HepG2 (cell line): ENCODE measurements around the gene PTPRH. TPM values are rescaled to one million over a fixed set of nuclear protein-coding genes. Genes with fewer than 3 reads are reported as not detected.

Experiments used
- ARHGAP35 ChIP-seq: sonication (generic); formaldehyde crosslinking; IDR thresholded peaks from 2 replicates; pipeline ENCODE4 v1.9.0; 2022; ENCODE audit warnings: mild to moderate bottlenecking, inconsistent platforms, moderate library complexity, missing genetic modification reagents, borderline replicate concordance
- ETV6 ChIP-seq: sonication (generic); formaldehyde crosslinking; conservative IDR thresholded peaks from 2 replicates; pipeline ENCODE4 v1.4.0; 2020; ENCODE audit warnings: missing genetic modification reagents
- FLYWCH1 ChIP-seq: sonication (generic); formaldehyde crosslinking; IDR thresholded peaks from 2 replicates; pipeline ENCODE4 v1.8.1; 2023; ENCODE audit warnings: mild to moderate bottlenecking, missing genetic modification reagents
- GABPB1 ChIP-seq: IDR thresholded peaks from 2 replicates; pipeline ENCODE4 v1.6.1; 2016; ENCODE audit warnings: mild to moderate bottlenecking, missing genetic modification reagents, moderate library complexity, missing compliant biosample characterization
- NFYB ChIP-seq: sonication (generic); formaldehyde crosslinking; IDR thresholded peaks from 2 replicates; pipeline ENCODE4 v1.4.0; 2020; ENCODE audit warnings: missing genetic modification reagents
- PREB ChIP-seq: sonication (generic); formaldehyde crosslinking; IDR thresholded peaks from 2 replicates; pipeline ENCODE4 v1.4.0; 2020; ENCODE audit warnings: missing genetic modification reagents
- REL ChIP-seq: sonication (generic); formaldehyde crosslinking; conservative IDR thresholded peaks from 2 replicates; pipeline ENCODE4 v1.8.0; 2022; ENCODE audit warnings: mild to moderate bottlenecking, missing genetic modification reagents, moderate library complexity
- REPIN1 ChIP-seq: sonication (generic); formaldehyde crosslinking; IDR thresholded peaks from 2 replicates; pipeline ENCODE4 v1.8.0; 2022; ENCODE audit warnings: missing genetic modification reagents, low read depth, mild to moderate bottlenecking, borderline replicate concordance
- RNF2 ChIP-seq: fragments of 450-650 bp; conservative IDR thresholded peaks from 2 replicates; pipeline ENCODE4 v1.6.1; 2016; ENCODE audit warnings: low read depth
- SP5 ChIP-seq: IDR thresholded peaks from 2 replicates; pipeline ENCODE4 v1.6.1; 2016; ENCODE audit warnings: low read depth, borderline replicate concordance
- ZFP82 ChIP-seq: sonication (generic); formaldehyde crosslinking; IDR thresholded peaks from 2 replicates; pipeline ENCODE4 v1.5.1; 2020; ENCODE audit warnings: mild to moderate bottlenecking, missing genetic modification reagents, borderline replicate concordance
- ZNF512 ChIP-seq: sonication (generic); formaldehyde crosslinking; IDR thresholded peaks from 2 replicates; pipeline ENCODE4 v1.4.0; 2020; ENCODE audit warnings: mild to moderate bottlenecking, missing genetic modification reagents
- ZNF672 ChIP-seq: sonication (generic); formaldehyde crosslinking; IDR thresholded peaks from 2 replicates; pipeline ENCODE4 v1.8.1; 2022; ENCODE audit warnings: missing genetic modification reagents
- ZNF724P ChIP-seq: sonication (generic); formaldehyde crosslinking; IDR thresholded peaks from 2 replicates; pipeline ENCODE4 v1.8.0; 2022; ENCODE audit warnings: missing genetic modification reagents, borderline replicate concordance
- polyA plus RNA-seq, 8 experiments: library from polyadenylated mRNA; depleted of rRNA in 3 of 8; stranded (reverse) in 7 of 8; unstranded in 1 of 8; fragments of >200 nt; fragmentation: Illumina TruSeq in 4 of 8; extraction: Trizol in 4 of 8; gene quantifications; 2 replicates each; pipeline versions ENCODE4 v1.2.1 to v1.2.3, GENCODE V29; 2011 to 2016; ENCODE audit warnings: low read depth in 4 of 8, missing spikeins in 1 of 8, mixed read lengths in 1 of 8; ENCODE audit not compliant: insufficient read depth in 1 of 8
- total RNA-seq, 5 experiments: library from RNA; depleted of rRNA; stranded (reverse); fragments of >200 nt; fragmentation: Illumina TruSeq; extraction: Trizol; gene quantifications; 2 replicates each; pipeline ENCODE4 v1.2.3, GENCODE V29; 2016; ENCODE audit warnings: low read depth in 1 of 5
- TF ChIP-seq, protein P1 (sequence below): sonication (generic); formaldehyde crosslinking; IDR thresholded peaks from 2 replicates; pipeline ENCODE4 v1.5.0; 2020; ENCODE audit warnings: missing genetic modification reagents
- TF ChIP-seq, protein P2 (sequence below): sonication (generic); formaldehyde crosslinking; IDR thresholded peaks from 2 replicates; pipeline ENCODE4 v1.4.0; 2020; ENCODE audit warnings: mild to moderate bottlenecking, low read depth, missing genetic modification reagents
- TF ChIP-seq, protein P3 (sequence below): sonication (generic); formaldehyde crosslinking; IDR thresholded peaks from 2 replicates; pipeline ENCODE4 v1.4.0; 2020; ENCODE audit warnings: mild to moderate bottlenecking, missing genetic modification reagents

Gene PTPRH
- total and polyA plus RNA-seq, 2 of the 13 experiments (the other 11 are each of a cell fraction or from before 2014, with no cell fraction given) = 14.7 to 125 TPM

- TF ChIP-seq PREB (CRISPR knock-in tag) = no peak
- no peak for TF ChIP-seq REL
- no peak; the same call in 1 of the 2 replicates for TF ChIP-seq REPIN1 (CRISPR knock-in tag)
- TF ChIP-seq ETV6 (CRISPR knock-in tag) = no peak
- TF ChIP-seq GABPB1 (CRISPR knock-in tag) = peak; percentile 65
- no peak for TF ChIP-seq ZNF512
- TF ChIP-seq, protein P1, sequence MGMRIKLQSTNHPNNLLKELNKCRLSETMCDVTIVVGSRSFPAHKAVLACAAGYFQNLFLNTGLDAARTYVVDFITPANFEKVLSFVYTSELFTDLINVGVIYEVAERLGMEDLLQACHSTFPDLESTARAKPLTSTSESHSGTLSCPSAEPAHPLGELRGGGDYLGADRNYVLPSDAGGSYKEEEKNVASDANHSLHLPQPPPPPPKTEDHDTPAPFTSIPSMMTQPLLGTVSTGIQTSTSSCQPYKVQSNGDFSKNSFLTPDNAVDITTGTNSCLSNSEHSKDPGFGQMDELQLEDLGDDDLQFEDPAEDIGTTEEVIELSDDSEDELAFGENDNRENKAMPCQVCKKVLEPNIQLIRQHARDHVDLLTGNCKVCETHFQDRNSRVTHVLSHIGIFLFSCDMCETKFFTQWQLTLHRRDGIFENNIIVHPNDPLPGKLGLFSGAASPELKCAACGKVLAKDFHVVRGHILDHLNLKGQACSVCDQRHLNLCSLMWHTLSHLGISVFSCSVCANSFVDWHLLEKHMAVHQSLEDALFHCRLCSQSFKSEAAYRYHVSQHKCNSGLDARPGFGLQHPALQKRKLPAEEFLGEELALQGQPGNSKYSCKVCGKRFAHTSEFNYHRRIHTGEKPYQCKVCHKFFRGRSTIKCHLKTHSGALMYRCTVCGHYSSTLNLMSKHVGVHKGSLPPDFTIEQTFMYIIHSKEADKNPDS (CRISPR knock-in tag) = no peak
- TF ChIP-seq FLYWCH1 (CRISPR knock-in tag) = no peak
- TF ChIP-seq, protein P2, sequence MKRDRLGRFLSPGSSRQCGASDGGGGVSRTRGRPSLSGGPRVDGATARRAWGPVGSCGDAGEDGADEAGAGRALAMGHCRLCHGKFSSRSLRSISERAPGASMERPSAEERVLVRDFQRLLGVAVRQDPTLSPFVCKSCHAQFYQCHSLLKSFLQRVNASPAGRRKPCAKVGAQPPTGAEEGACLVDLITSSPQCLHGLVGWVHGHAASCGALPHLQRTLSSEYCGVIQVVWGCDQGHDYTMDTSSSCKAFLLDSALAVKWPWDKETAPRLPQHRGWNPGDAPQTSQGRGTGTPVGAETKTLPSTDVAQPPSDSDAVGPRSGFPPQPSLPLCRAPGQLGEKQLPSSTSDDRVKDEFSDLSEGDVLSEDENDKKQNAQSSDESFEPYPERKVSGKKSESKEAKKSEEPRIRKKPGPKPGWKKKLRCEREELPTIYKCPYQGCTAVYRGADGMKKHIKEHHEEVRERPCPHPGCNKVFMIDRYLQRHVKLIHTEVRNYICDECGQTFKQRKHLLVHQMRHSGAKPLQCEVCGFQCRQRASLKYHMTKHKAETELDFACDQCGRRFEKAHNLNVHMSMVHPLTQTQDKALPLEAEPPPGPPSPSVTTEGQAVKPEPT (CRISPR knock-in tag) = no peak
- peak; percentile 26; the same call in 1 of the 2 replicates for TF ChIP-seq ZNF724P (CRISPR knock-in tag)
- TF ChIP-seq RNF2 = no peak
- TF ChIP-seq ZFP82 (CRISPR knock-in tag) = no peak
- TF ChIP-seq ARHGAP35 = peak; percentile 43; the same call in 1 of the 2 replicates
- peak; percentile 98 for TF ChIP-seq SP5 (CRISPR knock-in tag)
- no peak; the same call in 1 of the 2 replicates for TF ChIP-seq NFYB
- no peak for TF ChIP-seq ZNF672 (CRISPR knock-in tag)
- TF ChIP-seq, protein P3, sequence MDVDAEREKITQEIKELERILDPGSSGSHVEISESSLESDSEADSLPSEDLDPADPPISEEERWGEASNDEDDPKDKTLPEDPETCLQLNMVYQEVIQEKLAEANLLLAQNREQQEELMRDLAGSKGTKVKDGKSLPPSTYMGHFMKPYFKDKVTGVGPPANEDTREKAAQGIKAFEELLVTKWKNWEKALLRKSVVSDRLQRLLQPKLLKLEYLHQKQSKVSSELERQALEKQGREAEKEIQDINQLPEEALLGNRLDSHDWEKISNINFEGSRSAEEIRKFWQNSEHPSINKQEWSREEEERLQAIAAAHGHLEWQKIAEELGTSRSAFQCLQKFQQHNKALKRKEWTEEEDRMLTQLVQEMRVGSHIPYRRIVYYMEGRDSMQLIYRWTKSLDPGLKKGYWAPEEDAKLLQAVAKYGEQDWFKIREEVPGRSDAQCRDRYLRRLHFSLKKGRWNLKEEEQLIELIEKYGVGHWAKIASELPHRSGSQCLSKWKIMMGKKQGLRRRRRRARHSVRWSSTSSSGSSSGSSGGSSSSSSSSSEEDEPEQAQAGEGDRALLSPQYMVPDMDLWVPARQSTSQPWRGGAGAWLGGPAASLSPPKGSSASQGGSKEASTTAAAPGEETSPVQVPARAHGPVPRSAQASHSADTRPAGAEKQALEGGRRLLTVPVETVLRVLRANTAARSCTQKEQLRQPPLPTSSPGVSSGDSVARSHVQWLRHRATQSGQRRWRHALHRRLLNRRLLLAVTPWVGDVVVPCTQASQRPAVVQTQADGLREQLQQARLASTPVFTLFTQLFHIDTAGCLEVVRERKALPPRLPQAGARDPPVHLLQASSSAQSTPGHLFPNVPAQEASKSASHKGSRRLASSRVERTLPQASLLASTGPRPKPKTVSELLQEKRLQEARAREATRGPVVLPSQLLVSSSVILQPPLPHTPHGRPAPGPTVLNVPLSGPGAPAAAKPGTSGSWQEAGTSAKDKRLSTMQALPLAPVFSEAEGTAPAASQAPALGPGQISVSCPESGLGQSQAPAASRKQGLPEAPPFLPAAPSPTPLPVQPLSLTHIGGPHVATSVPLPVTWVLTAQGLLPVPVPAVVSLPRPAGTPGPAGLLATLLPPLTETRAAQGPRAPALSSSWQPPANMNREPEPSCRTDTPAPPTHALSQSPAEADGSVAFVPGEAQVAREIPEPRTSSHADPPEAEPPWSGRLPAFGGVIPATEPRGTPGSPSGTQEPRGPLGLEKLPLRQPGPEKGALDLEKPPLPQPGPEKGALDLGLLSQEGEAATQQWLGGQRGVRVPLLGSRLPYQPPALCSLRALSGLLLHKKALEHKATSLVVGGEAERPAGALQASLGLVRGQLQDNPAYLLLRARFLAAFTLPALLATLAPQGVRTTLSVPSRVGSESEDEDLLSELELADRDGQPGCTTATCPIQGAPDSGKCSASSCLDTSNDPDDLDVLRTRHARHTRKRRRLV (CRISPR knock-in tag) = no peak
Observed at GRCh38 chr19:55206664-55207500, 2.4 kb downstream of the PTPRH start (continued).
